ENCODE data around the gene RCBTB2.

- TF ChIP-seq, protein P1, sequence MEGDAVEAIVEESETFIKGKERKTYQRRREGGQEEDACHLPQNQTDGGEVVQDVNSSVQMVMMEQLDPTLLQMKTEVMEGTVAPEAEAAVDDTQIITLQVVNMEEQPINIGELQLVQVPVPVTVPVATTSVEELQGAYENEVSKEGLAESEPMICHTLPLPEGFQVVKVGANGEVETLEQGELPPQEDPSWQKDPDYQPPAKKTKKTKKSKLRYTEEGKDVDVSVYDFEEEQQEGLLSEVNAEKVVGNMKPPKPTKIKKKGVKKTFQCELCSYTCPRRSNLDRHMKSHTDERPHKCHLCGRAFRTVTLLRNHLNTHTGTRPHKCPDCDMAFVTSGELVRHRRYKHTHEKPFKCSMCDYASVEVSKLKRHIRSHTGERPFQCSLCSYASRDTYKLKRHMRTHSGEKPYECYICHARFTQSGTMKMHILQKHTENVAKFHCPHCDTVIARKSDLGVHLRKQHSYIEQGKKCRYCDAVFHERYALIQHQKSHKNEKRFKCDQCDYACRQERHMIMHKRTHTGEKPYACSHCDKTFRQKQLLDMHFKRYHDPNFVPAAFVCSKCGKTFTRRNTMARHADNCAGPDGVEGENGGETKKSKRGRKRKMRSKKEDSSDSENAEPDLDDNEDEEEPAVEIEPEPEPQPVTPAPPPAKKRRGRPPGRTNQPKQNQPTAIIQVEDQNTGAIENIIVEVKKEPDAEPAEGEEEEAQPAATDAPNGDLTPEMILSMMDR (IDR thresholded peaks at IDR 0.05; ENCODE audit: low read depth, low read length): no peak
- no peak; the same call in 1 of the 2 replicates for TF ChIP-seq EZH2phosphoT487 (IDR thresholded peaks at IDR 0.05; ENCODE audit: low read depth)
Observed at GRCh38 chr13:48567515-48568369, 34.9 kb upstream of the RCBTB2 start.

Measured in OCI-LY3 (cell line).